GM19467 (cell line): ENCODE measurements around the gene TAS2R4.
"Not testable (repeated sequence)": the region's sequence is repeated elsewhere in the genome, so short reads cannot be mapped to it uniquely, and the experiment has no call there.

ENCODE experiments used
- ATAC-seq: cut with Tn5 transposase; IDR thresholded peaks from one replicate; pipeline ENCODE4 v1.9.1; 2021; ENCODE audit warnings: mild to moderate bottlenecking, moderate library complexity; ENCODE audit not compliant: unreplicated experiment

The TAS2R4 gene

DNA sequence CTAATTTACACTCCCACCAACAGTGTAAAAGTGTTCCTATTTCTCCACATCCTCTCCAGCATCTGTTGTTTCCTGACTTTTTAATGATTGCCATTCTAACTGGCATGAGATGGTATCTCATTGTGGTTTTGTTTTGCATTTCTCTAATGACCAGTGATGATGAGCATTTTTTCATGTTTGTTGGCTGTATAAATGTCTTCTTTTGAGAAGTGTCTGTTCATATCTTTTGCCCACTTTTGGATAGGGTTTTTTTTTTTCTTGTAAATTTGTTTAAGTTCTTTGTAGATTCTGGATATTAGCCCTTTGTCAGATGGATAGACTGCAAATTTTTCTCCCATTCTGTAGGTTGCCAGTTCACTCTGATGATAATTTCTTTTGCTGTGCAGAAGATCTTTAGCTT is 46.0 kb downstream of the TAS2R4 start:
- ATAC-seq = not testable (repeated sequence)
